ENCODE measurements around the gene MAGI1.

DNA sequence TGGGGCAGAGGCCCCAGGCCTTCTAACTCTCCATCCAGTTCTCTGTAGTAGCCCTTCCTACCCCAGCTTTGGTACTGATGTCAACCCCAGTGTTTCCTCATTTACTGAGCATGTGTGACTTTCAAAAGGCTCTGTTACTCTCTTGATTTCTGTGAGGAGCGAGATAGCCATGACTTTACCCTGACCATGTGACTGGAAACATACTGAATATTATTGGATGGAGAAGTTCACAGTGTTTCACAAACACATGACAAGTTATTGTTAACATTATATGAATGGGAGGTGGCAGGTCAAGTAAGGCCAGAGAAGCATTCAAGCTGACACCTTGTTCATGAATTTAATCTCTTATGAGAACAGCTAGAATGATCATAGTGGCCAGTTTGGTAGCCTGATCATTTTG lies 53.7 kb downstream of the MAGI1 start:
- TF ChIP-seq, protein P1, sequence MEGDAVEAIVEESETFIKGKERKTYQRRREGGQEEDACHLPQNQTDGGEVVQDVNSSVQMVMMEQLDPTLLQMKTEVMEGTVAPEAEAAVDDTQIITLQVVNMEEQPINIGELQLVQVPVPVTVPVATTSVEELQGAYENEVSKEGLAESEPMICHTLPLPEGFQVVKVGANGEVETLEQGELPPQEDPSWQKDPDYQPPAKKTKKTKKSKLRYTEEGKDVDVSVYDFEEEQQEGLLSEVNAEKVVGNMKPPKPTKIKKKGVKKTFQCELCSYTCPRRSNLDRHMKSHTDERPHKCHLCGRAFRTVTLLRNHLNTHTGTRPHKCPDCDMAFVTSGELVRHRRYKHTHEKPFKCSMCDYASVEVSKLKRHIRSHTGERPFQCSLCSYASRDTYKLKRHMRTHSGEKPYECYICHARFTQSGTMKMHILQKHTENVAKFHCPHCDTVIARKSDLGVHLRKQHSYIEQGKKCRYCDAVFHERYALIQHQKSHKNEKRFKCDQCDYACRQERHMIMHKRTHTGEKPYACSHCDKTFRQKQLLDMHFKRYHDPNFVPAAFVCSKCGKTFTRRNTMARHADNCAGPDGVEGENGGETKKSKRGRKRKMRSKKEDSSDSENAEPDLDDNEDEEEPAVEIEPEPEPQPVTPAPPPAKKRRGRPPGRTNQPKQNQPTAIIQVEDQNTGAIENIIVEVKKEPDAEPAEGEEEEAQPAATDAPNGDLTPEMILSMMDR (IDR thresholded peaks at IDR 0.05) = no peak
- no peak for TF ChIP-seq POLR2A (IDR thresholded peaks at IDR 0.05)

All from uterus (tissue), 2 donors.